ENCODE results near the gene ZNF341.
"Not testable (repeated sequence)": the region's sequence is repeated elsewhere in the genome, so short reads cannot be mapped to it uniquely, and the experiment has no call there.

Gene ZNF341

DNA sequence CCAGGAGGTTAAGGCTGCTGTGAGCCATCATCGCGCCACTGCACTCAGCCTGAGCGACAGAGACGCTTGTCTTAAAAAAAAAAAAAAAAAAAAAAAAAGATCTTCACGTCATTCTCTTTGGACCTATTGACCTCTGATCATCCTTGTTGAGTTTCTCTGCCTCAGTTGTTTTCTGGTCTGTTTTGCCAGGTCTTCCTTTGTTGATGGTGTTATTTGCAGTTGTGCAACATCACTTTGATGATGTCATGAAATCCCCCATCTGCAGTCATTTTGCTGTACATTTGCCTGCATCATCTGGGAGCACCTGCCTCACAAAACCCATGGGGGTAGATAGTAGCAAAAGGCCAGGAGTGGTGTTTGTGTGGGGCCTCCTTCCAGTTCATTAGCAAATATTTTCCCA is 40.1 kb downstream of the ZNF341 start:
- DNase-seq = no peak

DNA sequence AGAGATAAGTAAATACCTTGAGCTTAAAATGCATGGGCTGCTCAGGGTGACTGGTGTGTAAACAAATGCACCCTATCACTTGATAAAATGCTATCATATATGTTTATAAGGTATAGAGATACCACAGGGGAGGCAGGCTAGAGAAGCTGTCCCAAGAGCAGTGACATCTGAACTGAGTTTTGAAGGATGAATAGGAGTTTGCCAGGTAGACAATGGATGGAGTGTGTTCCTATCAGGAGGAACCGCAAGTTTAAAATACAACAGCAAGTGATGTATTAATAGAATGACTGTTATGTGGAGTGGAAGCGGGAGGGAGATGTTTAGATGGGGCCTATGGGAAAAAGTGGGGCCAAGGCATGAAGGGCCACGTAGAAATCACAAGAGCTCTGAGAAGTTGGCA is 40.6 kb downstream of the ZNF341 start:
- DNase-seq = no peak

DNA sequence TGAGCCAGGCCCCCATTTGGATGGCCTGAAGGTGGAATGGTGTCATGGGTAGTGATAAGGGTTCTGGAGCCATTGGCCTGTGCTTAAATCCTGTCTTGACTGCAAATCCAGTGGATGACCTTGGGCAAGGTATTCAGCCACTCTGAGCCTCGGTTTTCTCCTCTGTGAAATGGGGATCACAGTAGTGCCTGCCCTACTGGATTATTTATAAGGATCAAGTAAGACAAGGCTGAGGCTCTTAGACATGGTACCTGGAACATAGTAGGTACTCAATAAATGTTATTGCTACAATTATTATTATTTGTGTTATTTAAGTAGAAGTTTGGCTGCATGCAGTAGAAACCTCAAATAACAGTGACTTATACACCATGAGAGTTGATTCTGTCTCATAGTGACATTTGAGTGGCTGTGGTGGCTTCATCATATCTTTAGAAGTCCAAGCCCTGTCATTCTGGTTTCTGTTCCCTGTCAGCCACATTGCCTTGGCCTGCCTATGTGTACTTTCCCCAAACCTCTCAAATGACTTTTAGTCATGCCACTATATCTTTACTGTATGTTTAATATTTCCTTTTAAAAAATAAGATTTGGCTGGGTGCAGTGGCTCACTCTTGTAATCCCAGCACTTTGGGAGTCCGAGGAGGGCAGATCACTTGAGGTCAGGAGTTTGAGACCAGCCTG is 41.8 kb downstream of the ZNF341 start:
- peak; percentile 91 for DNase-seq

DNA sequence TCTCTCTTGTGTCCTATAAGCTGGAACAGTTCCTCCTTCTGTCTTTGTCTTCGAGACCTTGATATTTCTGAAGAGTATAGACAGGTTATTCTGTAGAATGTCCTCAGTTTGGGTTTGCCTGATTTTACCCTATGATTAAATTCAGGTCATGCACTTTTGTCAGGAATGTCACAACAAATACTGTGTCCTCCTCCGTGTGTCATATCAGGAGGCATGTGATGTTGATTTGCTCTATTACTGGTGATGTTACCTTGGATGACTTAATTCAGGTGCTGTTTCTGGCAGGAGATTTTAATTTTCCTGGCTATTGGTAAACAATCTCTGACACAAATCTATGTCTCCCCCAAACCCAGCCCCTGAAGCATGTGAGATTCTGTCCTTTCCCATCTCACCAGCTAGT is 46.0 kb downstream of the ZNF341 start:
- no peak for DNase-seq

DNA sequence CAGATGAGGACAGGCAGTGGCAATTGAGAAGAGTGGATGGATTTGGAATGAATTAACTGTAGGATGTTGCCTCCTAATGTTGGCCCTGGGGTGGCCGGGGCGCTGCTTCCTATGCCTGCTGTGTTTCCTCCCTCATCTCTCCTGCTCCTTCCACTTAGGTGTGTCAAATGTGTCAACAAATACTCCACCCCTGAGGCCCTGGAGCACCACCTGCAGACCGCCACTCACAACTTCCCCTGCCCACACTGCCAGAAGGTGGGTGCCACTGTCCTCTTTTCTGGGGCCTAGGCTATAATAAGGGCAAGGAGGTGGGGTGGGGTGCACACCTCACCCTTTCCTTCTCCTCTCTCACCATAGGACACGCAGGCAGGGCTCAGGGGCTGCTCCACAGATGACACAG is 49.3 kb downstream of the ZNF341 start:
- no peak for DNase-seq

DNA sequence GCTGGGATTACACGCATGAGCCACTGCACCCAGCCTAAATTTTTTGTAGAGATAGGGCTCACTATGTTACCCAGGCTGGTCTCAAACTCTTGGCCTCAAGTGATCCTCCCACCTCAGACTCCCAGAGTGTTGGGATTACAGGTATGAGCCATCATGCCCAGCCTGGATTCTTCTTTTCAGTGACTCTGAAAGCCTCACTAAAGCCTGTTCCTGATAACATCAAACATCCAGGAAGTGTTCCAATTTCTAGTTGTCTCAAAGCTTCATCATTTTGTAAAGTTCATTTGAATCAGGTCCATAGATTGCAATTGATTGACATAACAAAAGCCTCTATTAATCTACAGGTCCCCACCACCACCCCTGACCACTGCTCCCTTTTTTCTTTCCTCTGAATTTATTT is 50.1 kb downstream of the ZNF341 start:
- no peak for DNase-seq

DNA sequence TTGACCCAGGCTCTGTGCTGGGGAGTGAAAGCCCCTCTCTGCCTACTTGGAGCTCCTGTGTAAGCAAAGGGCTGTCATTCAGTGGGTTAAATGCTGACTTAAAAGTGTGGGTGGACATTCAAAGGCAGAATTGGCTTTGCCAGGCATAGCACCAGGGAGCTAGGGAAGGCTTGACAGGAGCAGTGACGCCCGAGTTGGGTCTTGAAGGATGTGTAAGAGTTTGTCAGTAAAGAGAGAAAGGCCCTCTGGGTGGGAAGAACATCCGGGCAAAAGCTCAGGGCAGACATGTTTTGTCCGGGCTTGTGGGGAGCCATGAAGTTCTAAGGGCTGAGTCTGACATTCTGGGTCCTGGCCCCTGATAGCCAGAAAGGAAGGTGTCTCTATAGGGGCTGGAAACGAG is 51.5 kb downstream of the ZNF341 start:
- no peak for DNase-seq

DNA sequence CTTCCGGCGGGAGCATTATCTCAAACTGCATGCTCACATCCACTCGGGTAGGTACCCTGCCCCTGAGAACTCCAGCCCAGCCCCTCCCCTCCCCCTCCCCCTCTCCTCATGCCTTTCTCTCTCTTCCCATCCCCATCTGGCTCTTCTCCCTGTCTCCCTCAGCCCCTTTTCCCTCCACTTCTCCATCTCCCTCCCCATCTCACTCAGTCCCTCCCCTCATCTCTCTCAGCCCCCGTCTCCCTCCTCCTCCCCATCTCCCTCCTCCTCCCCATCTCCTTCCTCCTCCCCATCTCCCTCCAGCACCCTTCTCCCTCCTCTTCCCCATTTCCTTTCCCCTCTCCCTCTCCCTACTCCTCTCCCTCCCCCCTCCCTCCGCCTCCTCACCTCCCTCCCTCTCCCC is 52.0 kb downstream of the ZNF341 start:
- no peak for DNase-seq

DNA sequence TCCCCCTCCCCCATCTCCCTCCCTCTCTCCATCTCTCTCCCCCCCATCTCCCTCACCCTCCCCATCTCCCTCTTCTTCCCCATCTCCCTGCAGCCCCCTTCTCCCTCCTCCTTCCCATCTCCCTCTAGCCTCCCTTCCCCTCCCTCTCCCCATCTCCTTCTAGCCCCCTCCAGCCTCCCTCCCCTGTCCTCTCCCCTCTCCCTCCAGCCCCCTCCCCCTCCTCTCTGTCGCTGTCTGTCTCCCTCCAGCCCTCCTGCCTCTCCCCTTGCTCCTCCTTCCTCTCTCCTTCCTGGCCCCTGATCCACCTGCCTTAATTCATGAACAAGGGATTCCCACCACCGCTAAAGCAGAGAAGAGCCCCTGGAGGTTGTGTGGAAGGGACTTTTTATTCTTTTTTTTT is 52.4 kb downstream of the ZNF341 start:
- no peak for DNase-seq

DNA sequence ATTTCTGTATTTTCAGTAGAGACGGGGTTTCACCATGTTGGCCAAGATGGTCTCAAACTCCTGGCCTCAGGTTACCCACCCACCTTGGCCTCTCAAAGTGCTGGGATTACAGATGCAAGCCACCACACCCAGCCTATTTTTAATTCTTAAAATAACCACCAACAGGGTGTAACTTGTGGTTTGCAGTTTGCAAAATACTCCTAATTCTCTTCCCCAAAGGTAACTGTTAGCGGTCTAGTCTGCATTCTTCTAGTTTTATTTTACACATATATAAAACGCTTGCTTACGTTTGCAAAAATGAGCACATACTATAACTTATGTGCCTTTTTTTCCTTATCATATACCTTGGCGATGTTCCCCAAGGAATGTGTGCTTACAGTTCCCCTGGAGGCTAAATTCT is 53.7 kb downstream of the ZNF341 start:
- DNase-seq = no peak

DNA sequence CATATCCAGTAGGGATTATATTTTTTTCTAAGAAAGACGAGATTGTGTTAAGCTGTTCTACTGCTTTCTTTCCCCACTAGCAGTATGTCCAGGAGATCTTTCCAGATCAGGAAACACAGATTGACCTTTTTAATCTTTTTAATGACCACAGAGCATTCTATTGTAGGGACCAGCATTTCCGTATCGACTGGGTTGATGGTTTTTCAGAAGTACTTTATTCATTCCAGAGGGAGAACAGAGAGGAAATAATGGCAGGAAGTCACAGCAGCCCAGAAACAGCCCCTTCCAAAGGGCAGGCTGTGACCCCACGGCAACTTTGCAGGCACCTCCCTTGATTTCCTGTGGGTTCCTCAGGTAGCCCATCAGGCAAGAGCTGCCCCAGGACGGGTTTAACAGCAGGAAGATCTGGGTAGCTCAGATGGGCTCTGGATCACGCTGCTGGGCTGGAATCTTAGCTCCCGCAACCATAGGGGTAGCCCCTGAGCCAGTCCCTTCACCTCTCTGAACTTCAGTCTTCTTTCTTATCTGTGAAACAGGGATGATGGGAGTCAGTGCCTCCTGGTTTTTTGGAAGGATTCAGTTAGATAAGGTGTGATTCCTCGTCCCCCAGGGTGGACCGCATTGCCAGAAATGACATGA is 55.6 kb downstream of the ZNF341 start:
- no peak for DNase-seq

DNA sequence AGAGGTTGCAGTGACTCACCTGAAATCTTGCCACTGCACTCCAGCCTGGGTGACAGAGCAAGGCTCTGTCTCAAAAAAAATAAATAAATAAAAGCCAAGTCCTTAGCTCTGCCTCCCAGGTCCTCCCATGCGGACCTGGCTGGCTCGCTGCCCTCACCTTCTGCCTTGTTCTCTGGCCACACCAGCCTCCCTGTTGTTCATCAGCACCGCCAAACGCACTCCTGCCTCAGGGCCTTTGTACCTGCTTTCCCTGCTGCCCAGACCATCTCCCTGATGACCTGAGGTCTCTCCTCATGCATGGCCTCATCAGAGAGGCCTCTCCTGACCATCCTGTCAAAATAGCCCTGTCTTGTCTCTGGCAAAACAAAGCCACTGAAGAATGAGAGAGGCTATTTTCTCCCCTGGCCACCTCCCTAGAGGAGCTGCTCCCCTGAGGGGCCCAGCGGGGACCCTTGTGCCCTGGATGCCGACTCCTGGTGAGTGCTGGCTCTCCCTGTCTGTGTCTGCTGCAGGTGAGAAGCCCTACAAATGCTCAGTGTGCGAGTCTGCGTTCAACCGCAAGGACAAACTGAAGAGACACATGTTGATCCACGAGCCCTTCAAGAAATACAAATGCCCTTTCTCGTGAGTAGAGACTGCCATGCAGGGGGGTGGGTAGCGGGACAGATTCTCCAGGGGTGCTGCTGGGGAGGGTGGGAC is 56.7 kb downstream of the ZNF341 start:
- DNase-seq = no peak

DNA sequence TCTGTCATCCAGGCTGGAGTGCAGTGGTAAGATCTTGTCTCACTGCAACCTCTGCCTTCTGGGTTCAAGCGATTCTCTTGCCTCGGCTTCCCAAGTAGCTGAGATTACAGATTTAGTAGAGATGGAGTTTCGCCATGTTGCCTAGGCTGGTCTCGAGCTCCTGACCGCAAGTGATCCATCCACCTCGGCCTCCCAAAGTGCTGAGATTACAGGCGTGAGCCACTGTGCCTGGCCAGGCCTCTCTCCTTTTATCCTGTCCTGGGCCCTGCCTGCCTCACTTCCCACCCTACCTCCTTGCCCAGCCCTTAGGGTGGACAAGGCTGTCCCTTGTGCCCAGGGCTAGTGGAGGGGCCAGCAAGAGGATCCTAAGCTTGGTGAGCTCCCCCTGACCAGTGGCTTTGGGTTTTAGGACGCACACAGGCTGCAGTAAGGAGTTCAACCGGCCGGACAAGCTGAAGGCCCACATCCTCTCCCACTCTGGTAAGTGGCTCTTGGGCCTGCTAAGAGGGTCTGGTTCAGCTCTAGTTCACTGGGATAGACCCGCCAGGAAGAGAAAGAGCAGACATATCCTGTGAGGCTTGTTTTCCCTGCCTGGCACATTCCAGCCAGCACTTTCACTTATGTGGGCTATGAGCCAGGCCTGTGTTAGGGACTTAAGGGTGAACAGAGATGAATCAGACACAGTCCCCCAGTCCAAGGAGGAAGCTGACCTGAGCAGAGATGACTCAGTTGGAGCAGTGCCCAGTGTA is 57.5 kb downstream of the ZNF341 start:
- DNase-seq = peak; percentile 17

DNA sequence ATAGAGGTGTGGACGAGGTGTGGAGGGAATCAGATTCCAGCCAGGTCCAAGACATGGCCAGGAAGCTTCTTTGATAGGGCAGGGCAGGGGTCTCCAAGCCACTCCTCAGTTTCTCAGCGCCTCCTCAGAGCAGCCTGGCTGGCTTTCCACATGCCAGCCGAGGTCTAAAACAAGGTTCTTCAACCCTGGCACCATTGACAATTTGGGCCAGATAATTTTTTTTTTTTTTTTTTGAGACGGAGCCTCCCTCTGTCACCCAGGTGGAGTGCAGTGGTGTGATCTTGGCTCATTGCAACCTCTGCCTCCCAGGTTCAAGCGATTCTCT is 58.0 kb downstream of the ZNF341 start:
- DNase-seq = no peak

DNA sequence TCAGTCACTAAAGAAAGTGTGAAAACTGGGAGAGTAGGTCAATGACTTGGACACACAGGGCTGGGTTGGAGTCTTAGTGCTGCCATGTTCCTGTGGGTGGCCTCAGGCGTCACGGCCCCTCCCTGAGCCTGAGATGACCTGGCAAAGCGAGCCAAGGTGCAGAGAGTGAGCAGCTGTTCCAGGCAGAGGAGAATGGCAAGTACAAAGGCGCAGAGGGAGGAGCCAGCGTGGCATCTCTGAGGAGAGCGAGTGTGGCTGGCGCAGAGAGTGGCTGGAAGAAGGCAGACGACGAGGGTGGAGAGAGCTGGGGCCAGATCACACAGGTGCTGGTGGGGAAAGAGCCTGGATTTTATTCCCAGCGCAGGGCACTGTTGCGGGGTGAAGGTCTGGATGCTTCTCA is 58.8 kb downstream of the ZNF341 start:
- no peak for DNase-seq

DNA sequence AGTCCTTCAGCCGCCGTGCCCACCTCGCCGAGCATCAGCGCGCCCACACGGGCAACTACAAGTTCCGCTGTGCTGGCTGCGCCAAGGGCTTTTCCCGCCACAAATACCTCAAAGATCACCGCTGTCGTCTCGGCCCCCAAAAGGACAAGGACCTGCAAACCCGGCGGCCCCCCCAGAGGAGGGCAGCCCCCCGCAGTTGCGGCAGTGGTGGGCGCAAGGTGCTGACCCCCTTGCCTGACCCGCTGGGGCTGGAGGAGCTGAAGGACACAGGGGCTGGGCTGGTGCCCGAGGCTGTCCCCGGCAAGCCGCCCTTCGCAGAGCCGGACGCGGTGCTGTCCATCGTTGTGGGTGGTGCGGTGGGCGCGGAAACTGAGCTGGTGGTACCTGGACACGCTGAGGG is 59.2 kb downstream of the ZNF341 start:
- DNase-seq = no peak

DNA sequence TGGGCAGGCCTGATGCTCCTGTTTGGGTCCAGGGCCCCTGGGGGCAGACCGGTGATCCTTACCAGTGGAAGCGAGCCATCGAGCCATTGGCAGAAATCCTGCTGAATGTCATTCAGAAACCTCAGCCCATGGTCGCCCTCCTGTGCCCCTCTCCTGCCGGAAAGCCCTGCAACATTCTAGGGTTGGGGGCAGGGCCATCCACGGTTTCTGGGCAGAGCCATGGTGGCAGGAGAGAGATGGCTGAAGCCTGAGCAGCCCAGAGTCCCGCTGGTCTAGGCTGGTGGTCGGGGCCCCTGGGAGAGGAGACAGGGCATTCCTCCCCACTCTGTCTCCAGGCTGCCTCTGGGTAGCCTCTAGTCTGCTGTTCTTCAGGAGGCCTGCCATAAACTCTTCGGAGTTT is 59.7 kb downstream of the ZNF341 start:
- DNase-seq = no peak

DNA sequence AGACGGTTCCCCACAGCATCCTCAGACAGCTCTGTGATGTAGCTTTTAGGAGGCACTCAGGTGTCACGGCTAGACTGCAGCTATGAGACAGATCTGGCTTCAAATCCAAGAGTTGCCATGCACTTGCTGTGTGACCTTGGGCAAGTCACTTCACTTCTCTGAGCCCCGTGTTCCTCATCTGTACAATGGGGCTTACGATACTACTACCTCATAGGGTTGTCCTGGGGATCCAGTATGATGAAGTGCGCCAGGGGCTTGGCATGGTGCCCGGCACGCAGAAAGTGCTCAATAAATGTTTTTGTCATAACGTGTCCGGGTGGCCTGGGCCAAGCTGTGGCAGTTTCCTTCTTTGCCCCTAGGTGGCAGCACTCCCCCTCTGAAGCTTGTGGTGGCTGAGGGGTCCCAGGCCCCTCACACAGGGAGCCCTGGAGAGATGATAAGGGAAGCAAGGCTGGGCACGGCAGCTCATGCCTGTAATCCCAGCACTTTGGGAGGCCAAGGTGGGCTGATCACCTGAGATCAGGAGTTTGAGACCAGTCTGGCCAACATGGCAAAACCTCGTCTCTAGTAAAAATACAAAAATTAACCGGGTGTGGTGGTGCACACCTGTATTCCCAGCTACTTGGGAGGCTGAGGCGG is 60.3 kb downstream of the ZNF341 start:
- peak; percentile 47 for DNase-seq

DNA sequence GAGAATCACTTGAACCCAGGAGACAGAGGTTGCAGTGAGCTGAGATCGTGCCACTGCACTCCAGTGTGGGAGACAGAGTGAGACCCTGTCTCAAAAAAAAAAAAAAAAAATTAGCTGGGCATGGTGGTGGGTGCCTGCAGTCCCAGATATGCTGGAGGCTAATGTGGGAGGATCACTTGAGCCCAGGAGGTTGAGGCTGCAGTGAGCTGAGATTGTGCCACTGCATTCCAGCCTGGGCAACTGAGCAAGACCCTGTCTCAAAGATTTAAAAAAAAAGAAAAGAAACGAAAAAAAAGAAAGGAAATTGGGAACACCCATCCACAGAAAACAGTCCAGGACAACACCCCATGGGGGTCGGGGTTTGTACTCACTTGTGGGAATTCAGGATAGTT is 60.8 kb downstream of the ZNF341 start:
- DNase-seq = not testable (repeated sequence)

DNA sequence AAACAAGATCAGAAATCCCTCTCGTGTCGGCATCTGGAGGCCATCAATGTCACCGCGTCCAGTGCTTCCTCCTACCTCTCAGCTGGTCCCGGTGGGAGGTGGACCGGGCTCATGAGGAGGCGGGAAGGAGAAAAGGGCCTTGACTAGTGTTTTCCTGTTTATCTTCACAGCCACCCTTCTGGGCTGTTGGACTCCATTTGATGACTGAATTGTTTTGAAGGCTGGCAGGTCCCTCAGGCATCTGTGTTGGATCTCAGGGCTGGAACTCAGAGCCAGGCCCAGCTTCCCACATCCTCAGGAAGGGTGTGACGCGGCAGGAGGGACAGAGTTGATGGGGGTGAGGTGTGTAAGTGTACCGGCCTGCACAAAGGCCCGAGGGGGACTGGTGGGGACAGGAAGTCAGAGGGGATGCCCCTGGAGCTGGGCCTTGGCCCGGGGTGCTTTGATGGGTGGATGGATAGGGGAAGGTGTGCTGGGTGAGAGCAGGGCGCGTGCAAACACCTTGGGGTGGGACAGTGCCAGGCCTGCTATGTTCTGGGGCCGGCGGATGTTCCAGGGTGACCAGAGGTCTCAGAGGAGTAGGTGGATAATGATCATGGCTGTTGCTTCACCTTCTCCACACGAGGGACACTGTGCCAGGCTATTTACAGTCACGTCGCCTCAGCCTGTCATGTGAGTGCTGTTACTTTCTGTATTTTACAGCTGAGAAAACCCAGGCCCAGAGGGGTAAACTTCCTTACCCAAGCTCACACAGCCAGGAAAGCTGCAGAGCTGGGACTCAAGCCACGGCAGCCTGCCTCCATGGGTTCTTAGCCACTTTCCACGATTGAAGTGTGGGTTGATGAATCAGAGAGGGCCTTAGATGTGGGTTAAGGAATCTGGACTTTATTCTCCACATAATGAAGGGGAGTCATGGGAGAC is 61.5 kb downstream of the ZNF341 start:
- DNase-seq = no peak

DNA sequence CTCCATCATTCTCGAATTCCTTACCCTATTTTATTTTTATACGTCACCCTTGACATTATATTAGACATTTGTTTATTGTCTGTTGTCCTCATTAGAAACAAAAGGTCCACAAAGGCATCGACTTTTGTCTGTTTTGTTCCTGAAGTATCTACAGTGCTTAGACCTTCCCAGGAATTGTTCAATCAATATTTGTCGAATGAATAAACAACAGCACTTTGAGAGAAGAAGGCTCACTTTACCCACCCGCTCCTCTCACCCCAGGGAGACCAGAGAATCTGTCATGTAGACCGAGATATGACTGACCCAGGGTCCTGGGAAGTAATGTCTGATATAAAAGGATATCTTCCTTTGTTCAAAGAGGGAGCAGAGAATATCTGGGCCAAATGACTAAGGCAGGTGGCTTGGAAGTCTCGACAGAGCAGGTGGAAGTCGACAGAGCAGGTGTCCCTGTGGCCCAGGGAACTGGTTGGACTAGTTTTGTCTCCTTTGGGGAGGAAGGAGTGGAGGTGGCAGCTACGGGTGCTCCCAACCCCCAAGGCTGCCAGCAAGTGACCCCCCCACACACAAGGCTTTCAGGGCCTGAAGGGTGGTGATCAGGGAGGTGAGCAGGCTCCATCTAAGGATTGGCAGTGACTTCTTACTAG is 64.6 kb downstream of the ZNF341 start:
- no peak for DNase-seq

Data from suppressor macrophage treated with lipopolysaccharide for 4 hours (primary cell).